GM10847 (cell line): ENCODE results near the gene DDX49.

Experiments used
- POLR2A ChIP-seq: IDR thresholded peaks from 2 replicates; pipeline ENCODE4 v1.6.1; 2011; ENCODE audit not compliant: insufficient read length; ENCODE audit errors: extremely low read depth

DDX49 gene

GRCh38 chr19:18901491-18901890 lies 18.0 kb upstream of the DDX49 start:
- TF ChIP-seq POLR2A: no peak

DNA sequence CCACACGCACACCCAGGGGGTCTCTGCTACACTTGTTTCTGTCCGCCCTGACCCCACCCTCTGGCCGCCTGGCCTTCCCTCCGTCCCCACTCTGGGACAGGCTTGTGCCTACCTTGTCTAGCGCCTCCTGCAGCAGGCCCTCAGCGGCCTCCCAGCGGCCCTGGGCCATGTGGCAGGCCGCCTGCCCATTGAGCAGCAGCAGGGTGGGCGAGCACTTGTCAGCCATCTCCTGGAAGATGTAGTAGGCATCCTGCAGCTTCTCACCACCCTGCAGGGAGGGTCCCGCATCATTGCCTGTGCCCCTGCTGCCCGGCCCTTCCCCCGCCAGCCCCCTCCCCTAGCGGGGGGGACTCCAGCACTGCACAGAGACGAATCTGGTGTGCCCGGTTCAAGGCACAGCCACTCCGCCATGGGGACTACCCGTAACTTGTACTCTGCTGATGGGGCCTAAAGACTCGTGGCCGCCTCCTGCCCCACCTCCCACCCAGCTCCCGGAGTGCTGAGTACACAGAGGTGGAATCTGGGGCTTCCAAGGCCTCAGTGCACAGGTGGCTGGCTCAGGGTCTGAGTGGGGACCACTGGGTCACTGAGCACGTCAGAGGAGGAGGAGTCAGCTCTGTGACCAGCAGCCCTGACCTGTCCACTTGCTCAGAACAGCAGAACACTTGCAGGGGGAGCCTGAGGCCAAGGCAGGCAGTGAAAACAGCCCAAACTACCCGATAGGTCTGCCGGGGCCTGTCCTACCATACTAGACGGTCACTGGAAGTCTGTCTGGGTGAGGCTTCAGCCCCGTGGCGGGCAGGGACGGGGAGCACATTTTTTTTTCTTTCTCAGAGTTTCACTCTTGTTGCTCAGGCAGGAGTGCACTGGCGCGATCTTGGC lies 16.1 kb upstream of the DDX49 start:
- no peak for TF ChIP-seq POLR2A

DNA sequence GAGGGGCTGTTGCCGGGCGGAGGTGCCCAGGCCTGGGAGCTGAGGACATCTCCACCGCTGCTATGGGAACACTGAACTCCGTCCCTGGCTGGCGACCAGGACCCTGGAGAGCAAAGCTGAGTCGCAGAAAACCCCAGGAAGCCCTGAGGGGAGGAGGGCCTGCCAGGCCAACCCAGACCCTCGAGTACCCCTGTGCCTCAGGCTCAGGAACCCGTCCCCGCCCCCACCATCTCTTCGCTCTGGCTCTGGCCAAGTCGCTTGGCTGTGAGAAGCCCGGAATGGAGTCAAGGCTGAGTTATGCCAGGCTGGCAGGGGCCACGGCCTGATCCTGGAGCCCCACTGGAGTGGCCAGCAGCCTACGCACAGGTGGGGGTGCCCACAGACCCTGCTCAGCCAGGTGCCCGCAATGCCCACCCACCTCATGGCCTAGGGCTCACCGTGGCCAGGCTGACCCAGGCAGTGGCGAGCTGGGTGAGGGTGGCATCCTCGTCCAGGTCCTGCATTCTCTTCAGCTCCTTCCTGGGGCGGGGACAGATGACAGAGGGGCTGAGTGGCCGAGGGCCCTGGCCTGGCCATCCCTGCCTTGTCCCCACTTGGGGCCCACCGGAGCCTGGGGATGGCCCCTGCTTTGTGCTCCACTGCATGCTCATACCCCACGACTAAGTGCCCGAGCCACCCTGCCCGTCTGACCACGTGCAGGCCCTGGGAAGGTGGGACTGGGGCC lies 15.0 kb upstream of the DDX49 start:
- TF ChIP-seq POLR2A: no peak

- no peak for TF ChIP-seq POLR2A
Measured at GRCh38 chr19:18905058-18905456, 14.5 kb upstream of the DDX49 start.

DNA sequence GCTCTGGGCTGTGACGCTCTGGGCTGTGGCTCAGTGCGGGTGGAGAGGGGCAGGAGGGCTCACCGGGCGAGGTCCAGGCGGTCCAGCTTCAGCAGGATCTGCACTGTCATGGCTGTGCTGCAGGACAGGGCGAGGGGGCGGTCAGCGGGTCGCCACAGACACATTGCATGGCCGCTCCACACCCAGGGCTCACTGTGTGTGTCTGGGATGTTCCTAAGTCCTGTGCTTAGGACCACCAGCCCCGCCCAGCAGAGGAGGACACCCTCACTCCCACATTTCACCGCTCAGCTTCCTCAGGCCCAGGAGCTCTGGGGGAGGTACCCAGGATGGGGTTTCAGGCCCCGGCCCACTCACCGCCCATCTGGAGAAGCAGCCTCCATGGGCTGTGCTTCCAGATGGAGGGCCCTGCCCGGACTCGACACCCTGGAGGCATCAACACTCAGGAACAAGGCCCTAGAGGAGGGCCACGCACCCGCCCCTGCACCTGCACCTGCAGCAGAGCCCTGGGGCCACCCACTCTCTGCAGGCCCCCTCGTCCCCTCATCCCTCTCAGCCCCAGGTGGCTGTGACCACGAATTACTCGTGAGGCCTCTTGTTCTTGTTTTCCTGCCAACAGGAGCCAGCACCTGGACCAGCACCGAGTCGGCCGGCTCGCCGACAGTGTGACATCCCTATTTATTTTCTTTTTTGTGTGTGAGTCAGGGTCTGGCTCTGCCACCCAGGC lies 13.8 kb upstream of the DDX49 start:
- no peak for TF ChIP-seq POLR2A

GRCh38 chr19:18906605-18907519 lies 12.7 kb upstream of the DDX49 start:
- TF ChIP-seq POLR2A: no peak

DNA sequence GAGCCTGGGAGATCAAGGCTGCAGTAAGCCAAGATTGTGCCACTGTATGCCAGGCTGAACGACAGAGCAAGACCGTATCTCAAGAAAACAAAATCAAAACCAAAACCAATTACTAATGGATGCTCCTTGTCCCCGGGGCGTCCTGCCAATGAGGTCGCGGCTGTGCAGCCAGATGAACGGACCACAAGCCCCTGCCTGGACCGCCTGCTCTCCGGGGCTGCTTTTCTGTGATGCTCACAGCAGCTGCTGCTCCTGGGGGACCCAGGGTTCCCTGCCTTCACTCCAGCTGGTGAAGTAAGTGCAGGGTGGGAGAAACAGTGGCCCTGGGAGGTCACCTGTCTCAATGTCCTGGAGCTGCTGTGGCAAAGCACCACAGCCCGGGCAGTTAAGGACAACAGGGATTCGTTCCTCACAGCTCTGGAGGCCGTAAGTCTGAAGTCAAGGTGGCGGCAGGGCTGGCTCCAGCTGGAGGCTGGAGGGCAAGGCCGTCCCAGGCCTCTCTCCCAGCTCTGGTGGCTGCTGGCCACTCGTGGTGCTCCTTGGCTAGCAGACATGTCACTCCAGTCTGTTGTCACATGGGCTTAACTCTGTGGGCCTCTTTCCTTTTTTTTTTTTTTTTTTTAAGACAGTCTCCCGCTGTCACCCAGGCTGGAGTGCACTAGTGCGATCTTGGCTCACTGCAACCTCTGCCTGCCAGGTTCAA lies 10.4 kb upstream of the DDX49 start:
- TF ChIP-seq POLR2A: no peak

- TF ChIP-seq POLR2A: no peak
Measured at GRCh38 chr19:18910010-18910409, 9.5 kb upstream of the DDX49 start.

GRCh38 chr19:18910801-18911436 lies 8.6 kb upstream of the DDX49 start:
- TF ChIP-seq POLR2A: no peak

DNA sequence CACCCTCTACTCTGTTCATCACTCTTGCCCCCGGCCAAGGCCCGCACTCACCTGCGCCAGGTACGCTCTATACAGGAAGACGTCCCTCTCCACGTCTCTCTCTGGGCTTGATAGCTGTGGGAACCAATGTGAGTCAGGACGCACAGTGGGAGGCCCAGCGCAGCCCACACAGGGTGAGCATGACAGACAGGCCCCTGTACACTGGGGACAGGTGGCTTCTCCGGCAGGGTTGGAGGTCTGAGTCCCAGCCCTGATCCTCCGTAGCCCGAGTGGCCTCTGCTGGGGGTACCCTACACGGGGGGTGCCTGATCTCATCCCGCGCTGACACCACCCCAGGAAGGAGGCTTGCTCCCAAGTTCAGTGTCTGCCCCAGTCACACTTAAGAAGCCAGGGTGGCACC lies 6.6 kb upstream of the DDX49 start:
- TF ChIP-seq POLR2A: no peak

GRCh38 chr19:18913466-18913865 lies 6.0 kb upstream of the DDX49 start:
- TF ChIP-seq POLR2A: no peak

GRCh38 chr19:18915639-18916038 lies 3.9 kb upstream of the DDX49 start:
- no peak for TF ChIP-seq POLR2A

GRCh38 chr19:18919900-18920214 lies 342 bp downstream of the DDX49 start:
- no peak for TF ChIP-seq POLR2A

- no peak for TF ChIP-seq POLR2A
Measured at GRCh38 chr19:18920400-18920799, 885 bp downstream of the DDX49 start.

- no peak for TF ChIP-seq POLR2A
Measured at GRCh38 chr19:18921593-18921992, 2.1 kb downstream of the DDX49 start.
